Suppressor macrophage treated with lipopolysaccharide for 1 hour (primary cell): ENCODE measurements around the gene FKRP.
A peak's percentile ranks its signal among the peaks of the same experiment; 100 is the strongest.
"Not testable (repeated sequence)": the region's sequence is repeated elsewhere in the genome, so short reads cannot be mapped to it uniquely, and the experiment has no call there.

ENCODE experiments used
- DNase-seq, 3 donors: peaks; one replicate each; pipeline ENCODE4 v3.0.0-alpha.2; 2020 to 2022

FKRP gene

GRCh38 chr19:46745521-46746280 lies at the start of gene FKRP:
TSS of gene FKRP (plus strand) at chr19:46746057. CDS start at chr19:46755451, 9,394 bp downstream.
- peak; percentile 31 to 70 (median 32) for DNase-seq

- DNase-seq = no peak
Measured at GRCh38 chr19:46696866-46697203, 49.0 kb upstream of the FKRP start.

- peak in 2 of 3 donors; percentile 54 to 57 for DNase-seq
Measured at GRCh38 chr19:46697204-46697960, 48.5 kb upstream of the FKRP start.

- DNase-seq = no peak
Measured at GRCh38 chr19:46698395-46699321, 47.2 kb upstream of the FKRP start.

- no peak for DNase-seq
Measured at GRCh38 chr19:46700704-46701103, 45.2 kb upstream of the FKRP start.

GRCh38 chr19:46704379-46705076 lies 41.3 kb upstream of the FKRP start:
- peak; percentile 77 to 86 (median 85) for DNase-seq

- no peak for DNase-seq
Measured at GRCh38 chr19:46710687-46711086, 35.2 kb upstream of the FKRP start.

- not testable (repeated sequence) for DNase-seq
Measured at GRCh38 chr19:46712768-46713338, 33.0 kb upstream of the FKRP start.

- DNase-seq = peak in 1 of 3 donors; percentile 47
Measured at GRCh38 chr19:46713781-46714443, 31.9 kb upstream of the FKRP start.

- DNase-seq = no peak
Measured at GRCh38 chr19:46714444-46715106, 31.3 kb upstream of the FKRP start.

- no peak for DNase-seq
Measured at GRCh38 chr19:46715620-46715974, 30.3 kb upstream of the FKRP start.

- DNase-seq = peak in 1 of 3 donors; percentile 39
Measured at GRCh38 chr19:46715975-46716671, 29.7 kb upstream of the FKRP start.

GRCh38 chr19:46716672-46717033 lies 29.2 kb upstream of the FKRP start:
- DNase-seq = peak in 1 of 3 donors; percentile 32

- DNase-seq = peak; percentile 87 to 94 (median 89)
Measured at GRCh38 chr19:46717034-46717715, 28.7 kb upstream of the FKRP start, which contains the start of gene PRKD2. TSS of gene PRKD2 (minus strand) at chr19:46717114. CDS start at chr19:46716370, 744 bp downstream.

- DNase-seq = peak in 1 of 3 donors; percentile 21
Measured at GRCh38 chr19:46717716-46718143, 28.1 kb upstream of the FKRP start.

- DNase-seq = peak in 2 of 3 donors; percentile 58 to 61
Measured at GRCh38 chr19:46718157-46718933, 27.5 kb upstream of the FKRP start.

- DNase-seq = no peak
Measured at GRCh38 chr19:46718934-46719622, 26.8 kb upstream of the FKRP start.
